GM19240 (cell line): Measurements from ENCODE around the gene ZFYVE27.

ENCODE experiments used
- DNase-seq: peaks from one replicate; pipeline ENCODE4 v3.0.0; 2011; ENCODE audit warnings: low spot score; ENCODE audit not compliant: insufficient read length

The ZFYVE27 gene

GRCh38 chr10:97768322-97769315 is 31.7 kb downstream of the ZFYVE27 start:
- DNase-seq, result no peak

- no peak for DNase-seq
Measured at GRCh38 chr10:97770255-97770654, 33.3 kb downstream of the ZFYVE27 start.

- DNase-seq, result no peak
Measured at GRCh38 chr10:97771055-97771891, 34.3 kb downstream of the ZFYVE27 start.

GRCh38 chr10:97771913-97772823 is 35.2 kb downstream of the ZFYVE27 start, which contains the start of gene SFRP5:
Gene SFRP5 (minus strand): TSS chr10:97771999. CDS start chr10:97771833, 166 bp downstream.
- no peak for DNase-seq

- no peak for DNase-seq
Measured at GRCh38 chr10:97773096-97773495, 36.2 kb downstream of the ZFYVE27 start.

GRCh38 chr10:97774811-97775294 is 37.9 kb downstream of the ZFYVE27 start:
- DNase-seq, result no peak

GRCh38 chr10:97777143-97777542 is 40.2 kb downstream of the ZFYVE27 start:
- DNase-seq, result no peak

GRCh38 chr10:97778452-97779302 is 41.7 kb downstream of the ZFYVE27 start:
- no peak for DNase-seq

- DNase-seq, result no peak
Measured at GRCh38 chr10:97779492-97779891, 42.6 kb downstream of the ZFYVE27 start.

- no peak for DNase-seq
Measured at GRCh38 chr10:97779975-97780374, 43.0 kb downstream of the ZFYVE27 start.

GRCh38 chr10:97780841-97781617 is 44.1 kb downstream of the ZFYVE27 start:
- DNase-seq, result no peak

- no peak for DNase-seq
Measured at GRCh38 chr10:97781618-97782331, 44.8 kb downstream of the ZFYVE27 start.

GRCh38 chr10:97782455-97783228 is 45.7 kb downstream of the ZFYVE27 start:
- DNase-seq, result no peak

- DNase-seq, result no peak
Measured at GRCh38 chr10:97784200-97784810, 47.4 kb downstream of the ZFYVE27 start.

GRCh38 chr10:97785231-97785630 is 48.3 kb downstream of the ZFYVE27 start:
- no peak for DNase-seq

GRCh38 chr10:97785731-97786130 is 48.8 kb downstream of the ZFYVE27 start:
- no peak for DNase-seq
